NB4 (cell line): Measurements from ENCODE around the gene S100A2.
"Not testable (repeated sequence)": the region's sequence is repeated elsewhere in the genome, so short reads cannot be mapped to it uniquely, and the experiment has no call there.

Experiments used
- DNase-seq: peaks from one replicate; pipeline ENCODE4 v3.0.0; 2010; ENCODE audit warnings: low read depth
- H3K4me3 ChIP-seq: one replicate; pipeline ENCODE4 v1.5.1; 2011; ENCODE audit warnings: mild to moderate bottlenecking, low read depth, low read length, moderate library complexity
- CTCF ChIP-seq: IDR thresholded peaks from one replicate; pipeline ENCODE4 v1.5.1; 2012; ENCODE audit warnings: low read depth, low read length
- MAX ChIP-seq: IDR thresholded peaks from 2 replicates; pipeline ENCODE4 v1.6.1; 2011; ENCODE audit warnings: low read depth, low read length
- MYC ChIP-seq: IDR thresholded peaks from 2 replicates; pipeline ENCODE4 v1.6.1; 2011; ENCODE audit warnings: low read depth, low read length
- POLR2A ChIP-seq: IDR thresholded peaks from 2 replicates; pipeline ENCODE4 v1.6.1; 2011; ENCODE audit warnings: mild to moderate bottlenecking; ENCODE audit not compliant: insufficient read length; ENCODE audit errors: extremely low read depth

The S100A2 gene

DNA sequence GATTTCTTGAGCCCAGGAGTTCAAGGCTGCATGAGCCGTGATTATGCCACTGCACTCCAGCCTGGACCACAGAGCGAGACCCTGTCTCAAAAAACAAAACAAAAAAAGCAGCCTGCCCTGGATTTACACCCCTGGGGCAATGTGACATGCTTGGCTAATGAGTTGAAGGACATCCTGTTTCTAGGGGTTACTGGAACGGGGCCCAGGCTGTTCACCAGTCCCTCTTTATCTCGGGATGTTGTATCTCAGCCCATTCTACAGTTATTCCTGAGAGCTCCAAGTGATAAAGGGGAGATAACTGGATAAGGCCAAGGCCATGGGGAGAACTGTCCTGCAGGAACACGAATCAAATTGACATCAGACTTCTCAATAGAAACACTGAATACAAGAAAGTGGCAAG is 21.7 kb upstream of the S100A2 start:
- H3K4me3 ChIP-seq = no peak overlapping the region
- TF ChIP-seq POLR2A (no peak), CTCF (no peak)
- DNase-seq = no peak

DNA sequence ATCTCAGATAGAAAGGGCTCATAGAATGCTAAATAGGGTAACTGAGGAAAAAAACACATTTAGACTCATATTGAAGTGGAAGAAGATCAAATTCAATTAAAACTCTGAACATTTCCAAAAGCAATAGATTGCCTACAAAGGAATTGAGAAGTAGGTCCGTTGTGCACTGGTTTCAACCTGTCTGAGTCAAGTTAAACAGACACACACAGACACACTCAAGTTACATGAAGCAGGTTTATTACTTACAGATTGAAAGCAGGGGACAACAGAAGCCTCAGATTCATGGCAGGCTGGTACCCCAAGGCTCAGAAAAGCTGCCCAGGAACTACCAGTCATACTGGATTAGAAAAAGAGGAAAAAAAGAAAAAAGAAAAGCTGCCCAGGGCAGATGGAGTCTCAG is 20.7 kb upstream of the S100A2 start:
- TF ChIP-seq POLR2A = no peak
- no peak for TF ChIP-seq MAX
- TF ChIP-seq MYC = no peak
- TF ChIP-seq CTCF = no peak
- no peak overlapping the region for H3K4me3 ChIP-seq
- DNase-seq = no peak

GRCh38 chr1:153585006-153585405 is 19.4 kb upstream of the S100A2 start:
- no peak for TF ChIP-seq MAX
- TF ChIP-seq MYC = no peak
- TF ChIP-seq POLR2A = no peak
- TF ChIP-seq CTCF = no peak
- no peak for DNase-seq
- no peak overlapping the region for H3K4me3 ChIP-seq

DNA sequence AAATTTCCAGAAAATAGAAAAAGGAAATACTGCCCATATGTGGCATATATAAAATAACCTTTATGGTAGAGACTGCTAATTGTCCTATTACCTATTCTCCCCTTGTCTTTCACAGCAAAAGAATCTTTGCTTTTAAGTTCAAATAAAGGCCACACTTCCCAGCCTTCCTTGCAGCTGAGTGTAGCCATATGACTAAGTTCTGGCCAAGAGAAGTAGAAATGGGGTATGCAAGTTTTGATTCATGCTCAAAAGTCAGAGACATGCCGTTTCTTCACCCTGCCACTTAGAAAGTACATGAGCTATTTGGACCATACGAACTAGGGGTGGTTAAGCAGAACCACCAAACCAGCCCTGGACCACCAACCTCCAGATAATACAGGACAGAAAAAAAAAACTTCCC is 18.3 kb upstream of the S100A2 start:
- H3K4me3 ChIP-seq = no peak overlapping the region
- TF ChIP-seq MYC (no peak), POLR2A (no peak), MAX (no peak), CTCF (no peak)
- DNase-seq = no peak

- not testable (repeated sequence) for H3K4me3 ChIP-seq, DNase-seq
These were observed 17.9 kb upstream of the S100A2 start for GRCh38 chr1:153583514-153583913.

GRCh38 chr1:153582836-153583235 is 17.2 kb upstream of the S100A2 start:
- not testable (repeated sequence) for H3K4me3 ChIP-seq, DNase-seq

DNA sequence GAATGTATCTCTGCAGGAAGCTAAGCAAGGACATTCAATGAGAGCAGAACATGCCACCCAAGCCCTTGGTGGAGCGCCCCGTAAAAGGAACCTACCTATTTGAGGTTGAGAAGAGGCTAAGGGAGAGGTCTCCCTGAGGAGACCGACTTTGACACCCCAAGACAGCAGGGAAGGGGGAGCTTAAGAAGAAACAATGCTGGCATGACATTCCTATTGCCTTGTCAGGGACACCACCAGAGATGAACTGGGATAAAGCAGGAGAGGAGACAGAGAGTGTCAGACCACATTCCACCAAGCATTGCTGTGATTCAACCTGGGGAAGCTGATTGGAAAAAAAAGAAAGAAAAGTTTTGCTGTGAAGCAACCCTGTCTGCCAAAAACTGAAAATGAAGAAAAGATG is 13.3 kb upstream of the S100A2 start:
- no peak overlapping the region for H3K4me3 ChIP-seq
- DNase-seq = no peak
- no peak for TF ChIP-seq MAX
- TF ChIP-seq MYC = no peak
- no peak for TF ChIP-seq POLR2A
- TF ChIP-seq CTCF = no peak
